ENCODE data around the gene CARD9. TPM values are rescaled to one million over a fixed set of nuclear protein-coding genes. Genes with fewer than 3 reads are reported as not detected.

Gene CARD9
- total RNA-seq, 1 experiment from 2014 or later = 14.0 TPM

DNA sequence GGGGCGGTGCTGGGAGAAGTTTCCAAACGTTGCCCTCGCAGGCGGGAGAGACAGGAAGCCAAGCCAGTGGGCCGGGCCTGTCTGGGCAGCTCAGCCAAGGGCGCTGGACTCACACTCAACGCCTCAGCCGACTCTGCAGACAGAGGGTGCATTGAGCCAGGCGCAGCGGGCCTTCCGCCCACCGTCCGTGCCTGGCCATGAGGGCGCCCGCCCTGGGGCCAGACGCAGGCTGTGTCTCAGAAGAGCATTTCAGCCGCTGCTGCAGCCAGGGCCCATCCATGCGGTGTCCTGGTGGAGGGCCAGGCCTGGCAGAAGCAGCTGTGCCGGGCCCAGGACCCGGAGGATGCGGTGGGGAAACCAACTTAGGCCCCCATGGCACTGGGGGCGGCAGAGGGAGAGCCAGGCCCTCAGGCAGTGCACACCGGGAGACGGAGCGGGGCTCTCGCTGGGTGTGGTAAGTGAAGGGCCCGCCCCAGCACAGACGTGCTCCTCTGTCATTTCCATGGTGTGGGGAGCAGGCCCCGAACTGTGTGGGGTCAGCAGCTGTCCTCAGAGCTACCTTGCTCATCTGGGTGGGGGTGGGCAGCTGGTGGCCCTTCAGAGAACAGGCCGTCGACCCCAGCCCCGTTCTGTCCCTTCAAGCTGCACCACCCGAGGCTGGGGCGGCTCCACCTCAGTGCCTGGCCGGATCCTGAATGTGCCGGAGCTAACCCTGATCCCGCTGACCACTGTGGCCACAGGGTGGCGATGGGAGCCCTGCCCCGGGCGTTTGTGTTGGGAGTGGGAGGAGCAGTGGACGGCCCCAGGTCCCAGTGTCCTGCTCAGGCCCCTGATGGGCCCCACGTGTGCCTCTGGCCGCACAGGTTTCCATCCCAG lies 27.9 kb downstream of the CARD9 start:
- ChIA-PET POLR2A (ENCODE audit: unreplicated experiment) (interaction anchor here (0.6 to 1.3 kb wide), 3 partner anchors 17 to 49 kb away, joined by 3 to 11 read pairs (median 8); no protein-coding TSS in a partner anchor), CTCF (interaction anchor here (0.6 to 1.6 kb wide), 11 partner anchors 8 to 651 kb away, joined by 3 to 19 read pairs (median 5); partner anchors contain the start of genes CLIC3 and DNLZ)
- Histone ChIP-seq H3F3A (ENCODE audit: insufficient read depth, low read depth) (peaks cover 5% of the 10 kb centered on the region; the same call in 1 of the 2 replicates), H3K9me3 (ENCODE audit: insufficient read depth, low read depth) (no peaks in the 10 kb centered on the region), H3K27me3 (ENCODE audit: insufficient read depth, low read depth) (no peaks in the 10 kb centered on the region), H4K20me1 (ENCODE audit: insufficient read depth) (no peaks in the 10 kb centered on the region), H3K36me3 (ENCODE audit: low read depth) (no peaks in the 10 kb centered on the region), H3K27ac (no peak overlapping the region), H2AFZ (no peak overlapping the region), H3K4me2 (peak overlapping the region; percentile 62), H3K79me2 (ENCODE audit: low read depth) (no peaks in the 10 kb centered on the region), H3K4me1 (replicated peaks; ENCODE audit: insufficient read depth) (peaks cover 7% of the 10 kb centered on the region; the same call in 1 of the 2 replicates), H3K4me3 (no peak overlapping the region), H3K9me2 (ENCODE audit: insufficient read depth) (no peaks in the 10 kb centered on the region)
- TF ChIP-seq EZH2 (IDR thresholded peaks at IDR 0.05; ENCODE audit: low read depth) = no peak
- TF ChIP-seq, protein P1, sequence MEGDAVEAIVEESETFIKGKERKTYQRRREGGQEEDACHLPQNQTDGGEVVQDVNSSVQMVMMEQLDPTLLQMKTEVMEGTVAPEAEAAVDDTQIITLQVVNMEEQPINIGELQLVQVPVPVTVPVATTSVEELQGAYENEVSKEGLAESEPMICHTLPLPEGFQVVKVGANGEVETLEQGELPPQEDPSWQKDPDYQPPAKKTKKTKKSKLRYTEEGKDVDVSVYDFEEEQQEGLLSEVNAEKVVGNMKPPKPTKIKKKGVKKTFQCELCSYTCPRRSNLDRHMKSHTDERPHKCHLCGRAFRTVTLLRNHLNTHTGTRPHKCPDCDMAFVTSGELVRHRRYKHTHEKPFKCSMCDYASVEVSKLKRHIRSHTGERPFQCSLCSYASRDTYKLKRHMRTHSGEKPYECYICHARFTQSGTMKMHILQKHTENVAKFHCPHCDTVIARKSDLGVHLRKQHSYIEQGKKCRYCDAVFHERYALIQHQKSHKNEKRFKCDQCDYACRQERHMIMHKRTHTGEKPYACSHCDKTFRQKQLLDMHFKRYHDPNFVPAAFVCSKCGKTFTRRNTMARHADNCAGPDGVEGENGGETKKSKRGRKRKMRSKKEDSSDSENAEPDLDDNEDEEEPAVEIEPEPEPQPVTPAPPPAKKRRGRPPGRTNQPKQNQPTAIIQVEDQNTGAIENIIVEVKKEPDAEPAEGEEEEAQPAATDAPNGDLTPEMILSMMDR (conservative IDR thresholded peaks at IDR 0.05) = peak; percentile 58; the same call in 1 of the 2 replicates
- intact Hi-C loops (cut with micrococcal nuclease; ENCODE audit: unreplicated experiment) = loop anchor here (1.0 to 10.0 kb wide), 3 partner anchors 18 to 139 kb away; partner anchors contain the start of genes DNLZ, SEC16A and SNAPC4
- peak; percentile 52 to 87 for DNase-seq
- BruUV-seq (replicated peaks) = no TSS peak

DNA sequence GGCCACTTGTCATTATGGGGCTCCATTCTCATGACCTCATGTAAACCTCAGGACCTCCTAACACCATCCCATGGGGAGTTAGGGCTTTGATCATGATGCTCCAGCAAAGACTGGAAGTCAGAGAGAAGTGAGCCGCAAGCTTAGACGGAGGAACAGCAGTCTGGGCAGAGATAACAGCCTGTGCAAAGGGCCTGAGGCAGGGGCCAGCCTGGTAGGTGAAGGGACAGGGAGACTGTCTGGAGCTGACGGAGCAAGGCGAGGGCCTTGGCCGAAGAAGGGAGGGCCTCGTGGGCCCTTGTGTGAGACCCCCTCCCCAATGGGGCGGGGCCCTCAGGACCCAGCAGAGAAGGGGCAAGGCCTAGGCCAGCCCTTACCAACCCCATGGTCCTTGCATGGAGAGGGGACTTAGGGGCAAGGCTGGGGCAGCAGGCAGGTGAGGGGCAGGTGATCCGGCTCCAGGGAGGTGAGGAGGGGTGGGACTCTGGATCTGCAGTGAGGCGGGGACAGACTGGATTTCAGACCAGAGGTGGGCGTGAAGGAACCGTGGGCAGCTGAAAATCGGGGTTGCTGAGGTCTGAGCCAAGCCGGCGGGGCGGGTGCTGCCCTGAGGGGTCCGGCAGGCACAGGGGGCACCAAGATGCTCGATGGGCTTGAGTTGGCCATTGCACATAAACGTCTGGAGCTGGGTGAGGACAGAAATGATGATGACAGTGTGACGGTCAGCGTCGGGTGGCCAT lies 28.8 kb downstream of the CARD9 start:
- H3K27me3 ChIP-seq (ENCODE audit: insufficient read depth, low read depth) = no peaks in the 10 kb centered on the region
- POLR2A ChIA-PET (ENCODE audit: unreplicated experiment) = interaction anchor here (0.6 kb wide), 1 partner anchor 28 kb away, joined by 3 read pairs; no protein-coding TSS in a partner anchor
- no peak for DNase-seq
- no peak overlapping the region for H2AFZ ChIP-seq
- H3K79me2 ChIP-seq (ENCODE audit: low read depth) = no peaks in the 10 kb centered on the region
- TF ChIP-seq EZH2 (IDR thresholded peaks at IDR 0.05; ENCODE audit: low read depth) = no peak
- TF ChIP-seq, protein P1 (conservative IDR thresholded peaks at IDR 0.05) = no peak
- H3K36me3 ChIP-seq (ENCODE audit: low read depth) = no peaks in the 10 kb centered on the region
- H3K9me3 ChIP-seq (ENCODE audit: insufficient read depth, low read depth) = no peaks in the 10 kb centered on the region
- BruUV-seq (replicated peaks) = no TSS peak
- H3K4me3 ChIP-seq = no peak overlapping the region
- no peaks in the 10 kb centered on the region for H4K20me1 ChIP-seq (ENCODE audit: insufficient read depth)
- no peak overlapping the region for H3K4me2 ChIP-seq
- H3F3A ChIP-seq (ENCODE audit: insufficient read depth, low read depth) = peaks cover 5% of the 10 kb centered on the region; the same call in 1 of the 2 replicates
- peaks cover 7% of the 10 kb centered on the region; the same call in 1 of the 2 replicates for H3K4me1 ChIP-seq (replicated peaks; ENCODE audit: insufficient read depth)
- no peak overlapping the region for H3K27ac ChIP-seq
- intact Hi-C loops (cut with micrococcal nuclease; ENCODE audit: unreplicated experiment) = loop anchor here (10.0 kb wide), 1 partner anchor 140 kb away; the partner anchor contains the start of gene SEC16A
- CTCF ChIA-PET = interaction anchor here (1.6 kb wide), 1 partner anchor 18 kb away, joined by 19 read pairs; the partner anchor contains the start of gene DNLZ
- H3K9me2 ChIP-seq (ENCODE audit: insufficient read depth) = no peaks in the 10 kb centered on the region

DNA sequence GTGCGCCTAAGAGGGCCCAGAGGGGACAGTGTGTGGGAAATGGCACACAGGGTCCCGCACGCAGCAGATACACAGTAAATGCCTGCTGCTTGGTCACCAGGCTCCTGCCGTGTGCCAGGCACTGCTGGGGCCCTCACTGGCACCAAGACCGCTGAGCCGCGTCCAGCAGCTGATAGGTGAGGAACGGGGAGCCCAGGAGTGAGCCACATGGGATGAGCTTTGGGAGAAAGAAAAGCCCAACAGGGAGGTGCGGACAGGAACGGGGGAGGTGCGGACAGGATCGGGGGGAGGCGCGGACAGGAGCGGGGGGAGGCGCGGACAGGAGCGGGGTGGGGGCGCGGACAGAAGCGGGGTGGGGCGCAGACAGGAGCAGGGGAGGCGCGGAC lies 29.6 kb downstream of the CARD9 start:
- TF ChIP-seq EZH2 (IDR thresholded peaks at IDR 0.05; ENCODE audit: low read depth) = no peak
- TF ChIP-seq, protein P1 (conservative IDR thresholded peaks at IDR 0.05) = no peak
- Histone ChIP-seq H3K27ac (no peak overlapping the region), H4K20me1 (ENCODE audit: insufficient read depth) (no peaks in the 10 kb centered on the region), H3K9me3 (ENCODE audit: insufficient read depth, low read depth) (no peaks in the 10 kb centered on the region), H3K9me2 (ENCODE audit: insufficient read depth) (no peaks in the 10 kb centered on the region), H3K4me2 (no peak overlapping the region), H2AFZ (no peak overlapping the region), H3K4me3 (no peak overlapping the region), H3K79me2 (ENCODE audit: low read depth) (no peaks in the 10 kb centered on the region), H3K4me1 (replicated peaks; ENCODE audit: insufficient read depth) (peaks cover 7% of the 10 kb centered on the region; the same call in 1 of the 2 replicates), H3F3A (ENCODE audit: insufficient read depth, low read depth) (peaks cover 5% of the 10 kb centered on the region; the same call in 1 of the 2 replicates), H3K27me3 (ENCODE audit: insufficient read depth, low read depth) (no peaks in the 10 kb centered on the region), H3K36me3 (ENCODE audit: low read depth) (no peaks in the 10 kb centered on the region)
- no TSS peak for BruUV-seq (replicated peaks)
- ChIA-PET CTCF (no interaction called here), POLR2A (ENCODE audit: unreplicated experiment) (no interaction called here)
- no peak for DNase-seq
- intact Hi-C loops (cut with micrococcal nuclease; ENCODE audit: unreplicated experiment) = loop anchor here (10.0 kb wide), 1 partner anchor 141 kb away; the partner anchor contains the start of gene SEC16A

Data from PC-9 (cell line).